Uterus (tissue), 4 donors: ENCODE measurements around the gene ASAP2. TPM values are rescaled to one million over a fixed set of nuclear protein-coding genes. Genes with fewer than 3 reads are reported as not detected.

Source experiments
- DNase-seq, 2 donors: peaks; one replicate each; pipeline ENCODE4 v3.0.0-alpha.2; 2019 to 2020
- H3K27ac ChIP-seq, 2 donors: fragments of 200-600 bp; sonication (generic); 1 replicate in 1 of 2; 2 replicates in 1 of 2; pipeline ENCODE4 v1.5.1; 2016 to 2018
- H3K27me3 ChIP-seq, 2 donors: fragments of 200-600 bp; sonication (generic); one replicate each; pipeline ENCODE4 v1.5.1; 2018 to 2019; ENCODE audit warnings: control low read depth in 1 of 2
- H3K36me3 ChIP-seq, 2 donors: fragments of 200-600 bp; sonication (generic); one replicate each; pipeline ENCODE4 v1.5.1; 2019; ENCODE audit warnings: control low read depth in 1 of 2
- H3K4me1 ChIP-seq, 2 donors: fragments of 200-600 bp; sonication (generic); one replicate each; pipeline ENCODE4 v1.5.1; 2018 to 2019; ENCODE audit warnings: control low read depth in 1 of 2
- H3K4me3 ChIP-seq, 2 donors: fragments of 200-600 bp; sonication (generic); 1 replicate in 1 of 2; 2 replicates in 1 of 2; pipeline ENCODE4 v1.5.1; 2018 to 2019; ENCODE audit warnings: mild to moderate bottlenecking in 1 of 2
- H3K9me3 ChIP-seq, 2 donors: fragments of 200-600 bp; sonication (generic); one replicate each; pipeline ENCODE4 v1.5.1; 2019; ENCODE audit warnings: control low read depth in 1 of 2
- CTCF ChIP-seq, 4 experiments: fragments of 200-600 bp in 2 of 4; fragments of 450-650 bp in 2 of 4; sonication (generic) in 2 of 4; IDR thresholded peaks; one replicate each; pipeline ENCODE4 v1.5.1; 2016 to 2019; ENCODE audit warnings: antibody characterized with exemption in 4 of 4, mild to moderate bottlenecking in 2 of 4, moderate library complexity in 1 of 4
- POLR2A ChIP-seq, 2 donors: fragments of 450-650 bp; IDR thresholded peaks; one replicate each; pipeline ENCODE4 v1.6.1; 2016; ENCODE audit warnings: antibody characterized with exemption in 2 of 2, mild to moderate bottlenecking in 1 of 2, moderate library complexity in 1 of 2
- intact Hi-C: fragments of 100-400 bp; cut with DNase I; formaldehyde crosslinking; loops from one replicate; pipeline ENCODE4 v1.15.1; 2023; ENCODE audit warnings: low total_unique reads
- total RNA-seq, 4 donors: library from RNA; depleted of rRNA in 3 of 4; stranded (reverse); fragments of >200 nt in 3 of 4; gene quantifications; one replicate each; pipeline versions ENCODE4 v1.1.0 to v1.2.4, GENCODE V29; 2014 to 2023
- donor health status: DM: yes; HTN: yes; CAD: no.

ASAP2 gene
- total RNA-seq, 4 donors from 2014 or later = 24.3 to 55.5 (median 31.3) TPM

- no peak for TF ChIP-seq CTCF (IDR thresholded peaks at IDR 0.05)
- TF ChIP-seq POLR2A (IDR thresholded peaks at IDR 0.05) = no peak
- H3K4me3 ChIP-seq = no peak overlapping the region
- DNase-seq = no peak
- intact Hi-C loops = no loop called here
- no peaks in the 10 kb centered on the region for H3K36me3 ChIP-seq
- H3K9me3 ChIP-seq = no peaks in the 10 kb centered on the region
- H3K27me3 ChIP-seq = no peaks in the 10 kb centered on the region
- no peaks in the 10 kb centered on the region for H3K4me1 ChIP-seq
- no peak overlapping the region for H3K27ac ChIP-seq
These were observed 149.6 kb downstream of the ASAP2 start for GRCh38 chr2:9356261-9356660.

GRCh38 chr2:9358846-9359245 is 152.2 kb downstream of the ASAP2 start:
- no peak for DNase-seq
- Histone ChIP-seq H3K27ac (no peak overlapping the region), H3K4me3 (no peak overlapping the region), H3K4me1 (no peaks in the 10 kb centered on the region), H3K27me3 (no peaks in the 10 kb centered on the region), H3K9me3 (no peaks in the 10 kb centered on the region), H3K36me3 (no peaks in the 10 kb centered on the region)
- no peak for TF ChIP-seq POLR2A (IDR thresholded peaks at IDR 0.05)
- TF ChIP-seq CTCF (IDR thresholded peaks at IDR 0.05) = no peak
- intact Hi-C loops = no loop called here

GRCh38 chr2:9359463-9359862 is 152.9 kb downstream of the ASAP2 start:
- intact Hi-C loops = no loop called here
- TF ChIP-seq POLR2A (IDR thresholded peaks at IDR 0.05) (no peak), CTCF (IDR thresholded peaks at IDR 0.05) (no peak)
- Histone ChIP-seq H3K4me3 (no peak overlapping the region), H3K4me1 (no peaks in the 10 kb centered on the region), H3K27me3 (no peaks in the 10 kb centered on the region), H3K9me3 (no peaks in the 10 kb centered on the region), H3K36me3 (no peaks in the 10 kb centered on the region), H3K27ac (no peak overlapping the region)
- DNase-seq = no peak

GRCh38 chr2:9360110-9360509 is 153.5 kb downstream of the ASAP2 start:
- intact Hi-C loops = no loop called here
- no peaks in the 10 kb centered on the region for H3K27me3 ChIP-seq
- no peaks in the 10 kb centered on the region for H3K9me3 ChIP-seq
- TF ChIP-seq CTCF (IDR thresholded peaks at IDR 0.05) = no peak
- TF ChIP-seq POLR2A (IDR thresholded peaks at IDR 0.05) = no peak
- no peaks in the 10 kb centered on the region for H3K4me1 ChIP-seq
- no peaks in the 10 kb centered on the region for H3K36me3 ChIP-seq
- DNase-seq = no peak
- no peak overlapping the region for H3K27ac ChIP-seq
- H3K4me3 ChIP-seq = no peak overlapping the region

- no peaks in the 10 kb centered on the region for H3K4me1 ChIP-seq
- H3K36me3 ChIP-seq = no peaks in the 10 kb centered on the region
- no peaks in the 10 kb centered on the region for H3K9me3 ChIP-seq
- DNase-seq = no peak
- no peaks in the 10 kb centered on the region for H3K27me3 ChIP-seq
- intact Hi-C loops = no loop called here
- TF ChIP-seq POLR2A (IDR thresholded peaks at IDR 0.05) (no peak), CTCF (IDR thresholded peaks at IDR 0.05) (no peak)
- H3K27ac ChIP-seq = no peak overlapping the region
- no peak overlapping the region for H3K4me3 ChIP-seq
These were observed 154.1 kb downstream of the ASAP2 start for GRCh38 chr2:9360701-9361100.
